ENCODE results near the gene SYNRG. TPM values are rescaled to one million over a fixed set of nuclear protein-coding genes. Genes with fewer than 3 reads are reported as not detected.

Gene SYNRG
- total RNA-seq, 6 experiments from 2014 or later, result 30.8 to 39.5 (median 36.1) TPM

DNA sequence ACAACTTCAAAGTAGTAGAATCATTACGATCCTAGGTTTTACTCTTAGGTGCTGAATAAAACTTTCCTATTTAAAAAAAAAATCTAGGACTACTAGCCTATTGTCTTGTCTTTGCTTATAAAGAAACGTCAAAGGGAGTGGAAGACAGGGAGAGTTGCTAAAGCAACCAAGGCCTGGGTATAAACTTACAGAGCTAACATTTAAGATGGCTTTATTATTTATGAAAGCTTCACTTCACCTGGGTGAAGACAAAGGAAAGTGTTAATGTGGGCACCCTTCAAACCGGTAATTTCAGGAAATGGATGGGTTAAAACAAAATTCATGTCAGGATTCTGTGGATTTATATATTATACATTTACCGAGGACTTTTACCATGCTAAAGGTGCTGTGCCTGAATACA, 117.1 kb downstream of the SYNRG start:
- H3K9me3 Mint-ChIP-seq, result peaks cover 9% of the 10 kb centered on the region
- no peak for DNase-seq
- peaks cover 5% of the 10 kb centered on the region for H3K27me3 Mint-ChIP-seq (ENCODE audit: insufficient read depth)
- H3K4me3 Mint-ChIP-seq, result peak overlapping the region; percentile 96
- peaks cover 38% of the 10 kb centered on the region for H3K36me3 Mint-ChIP-seq (ENCODE audit: low read depth)
- peak overlapping the region; percentile 95 for H3K27ac Mint-ChIP-seq
- TF ChIP-seq, protein P1, sequence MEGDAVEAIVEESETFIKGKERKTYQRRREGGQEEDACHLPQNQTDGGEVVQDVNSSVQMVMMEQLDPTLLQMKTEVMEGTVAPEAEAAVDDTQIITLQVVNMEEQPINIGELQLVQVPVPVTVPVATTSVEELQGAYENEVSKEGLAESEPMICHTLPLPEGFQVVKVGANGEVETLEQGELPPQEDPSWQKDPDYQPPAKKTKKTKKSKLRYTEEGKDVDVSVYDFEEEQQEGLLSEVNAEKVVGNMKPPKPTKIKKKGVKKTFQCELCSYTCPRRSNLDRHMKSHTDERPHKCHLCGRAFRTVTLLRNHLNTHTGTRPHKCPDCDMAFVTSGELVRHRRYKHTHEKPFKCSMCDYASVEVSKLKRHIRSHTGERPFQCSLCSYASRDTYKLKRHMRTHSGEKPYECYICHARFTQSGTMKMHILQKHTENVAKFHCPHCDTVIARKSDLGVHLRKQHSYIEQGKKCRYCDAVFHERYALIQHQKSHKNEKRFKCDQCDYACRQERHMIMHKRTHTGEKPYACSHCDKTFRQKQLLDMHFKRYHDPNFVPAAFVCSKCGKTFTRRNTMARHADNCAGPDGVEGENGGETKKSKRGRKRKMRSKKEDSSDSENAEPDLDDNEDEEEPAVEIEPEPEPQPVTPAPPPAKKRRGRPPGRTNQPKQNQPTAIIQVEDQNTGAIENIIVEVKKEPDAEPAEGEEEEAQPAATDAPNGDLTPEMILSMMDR (IDR thresholded peaks at IDR 0.05), result no peak
- peaks cover 65% of the 10 kb centered on the region for H3K4me1 Mint-ChIP-seq (ENCODE audit: low read depth)

DNA sequence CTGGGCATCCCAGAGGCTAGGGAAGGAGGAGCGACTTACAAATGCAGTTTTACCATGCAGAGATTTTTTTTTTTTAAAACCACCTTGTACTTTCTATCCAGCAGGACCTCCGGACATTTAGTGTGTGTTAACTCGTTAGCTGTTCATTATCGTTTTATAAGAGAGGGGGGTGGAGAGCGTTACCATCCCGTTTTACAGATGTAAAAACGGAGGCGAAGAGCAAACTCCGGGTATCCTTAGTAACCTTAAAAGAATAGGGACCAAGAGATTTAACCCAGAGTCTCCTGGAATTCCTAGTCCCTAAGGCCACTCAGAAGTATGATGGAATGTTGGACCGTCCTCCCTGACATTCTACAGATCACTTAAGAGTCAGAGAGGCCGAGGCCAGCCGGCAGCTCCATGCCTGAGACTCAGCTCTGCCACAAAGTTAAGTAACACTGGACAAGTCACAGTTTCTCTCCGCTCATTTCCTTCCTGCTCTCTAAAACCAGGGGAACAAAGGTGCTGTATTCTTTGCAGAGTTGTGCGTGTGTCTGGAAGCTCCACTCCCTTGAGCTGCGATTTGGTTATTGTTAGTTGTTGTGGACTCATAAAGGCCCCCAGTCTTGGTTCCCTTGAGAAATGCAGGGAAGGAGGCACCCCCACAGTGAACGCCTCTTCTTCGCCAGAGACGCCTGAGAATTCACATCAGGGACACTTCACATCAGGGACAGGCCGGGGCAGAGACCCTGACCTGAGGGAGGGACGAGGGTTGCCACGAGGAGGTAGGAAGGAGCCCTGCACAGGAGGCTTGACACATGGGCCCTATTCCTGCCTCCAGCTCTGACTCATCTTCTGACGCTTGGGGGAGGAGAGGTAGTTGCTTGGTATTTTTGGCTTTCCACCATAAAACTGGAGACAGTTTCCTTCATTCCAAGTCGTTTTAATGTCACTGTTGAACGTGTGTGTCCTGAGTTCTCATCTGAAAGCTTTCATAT, 118.3 kb downstream of the SYNRG start:
- DNase-seq, result peak; percentile 84
- H3K36me3 Mint-ChIP-seq (ENCODE audit: low read depth), result peaks cover 38% of the 10 kb centered on the region
- H3K4me3 Mint-ChIP-seq, result peak overlapping the region; percentile 96
- H3K27ac Mint-ChIP-seq, result peak overlapping the region; percentile 95
- TF ChIP-seq, protein P1 (IDR thresholded peaks at IDR 0.05), result no peak
- H3K4me1 Mint-ChIP-seq (ENCODE audit: low read depth), result peaks cover 77% of the 10 kb centered on the region
- H3K27me3 Mint-ChIP-seq (ENCODE audit: insufficient read depth), result peaks cover 5% of the 10 kb centered on the region
- H3K9me3 Mint-ChIP-seq, result peaks cover 9% of the 10 kb centered on the region

DNA sequence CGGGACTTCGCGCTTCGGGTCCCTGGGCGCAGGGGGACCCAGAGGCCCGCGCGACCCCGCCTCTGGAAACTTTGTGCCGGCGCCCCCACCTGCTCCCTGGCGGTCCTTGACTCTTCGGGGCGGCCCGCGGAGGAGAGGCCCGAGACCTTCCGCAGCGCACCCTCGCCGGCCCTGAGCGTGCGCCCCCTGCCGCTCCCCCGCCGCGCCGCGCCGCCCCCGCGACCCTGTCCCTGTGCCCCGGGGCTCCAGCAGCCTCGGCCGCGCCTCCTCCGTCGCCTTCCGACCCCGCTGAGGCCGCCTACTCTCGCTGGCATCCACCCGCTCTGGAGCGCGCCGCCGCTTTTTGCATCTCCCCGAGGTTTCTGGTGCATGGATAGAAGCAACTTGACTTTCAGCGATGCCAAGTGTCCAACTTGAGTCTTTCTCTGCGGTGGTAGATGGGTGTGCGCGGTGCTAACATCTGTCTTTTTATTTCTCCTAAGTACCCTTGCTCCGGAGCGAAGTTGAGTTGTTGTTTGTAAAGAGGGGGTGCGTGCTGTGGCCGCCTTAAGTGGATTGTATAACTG, 119.1 kb downstream of the SYNRG start:
- H3K36me3 Mint-ChIP-seq (ENCODE audit: low read depth), result peaks cover 38% of the 10 kb centered on the region
- DNase-seq, result peak; percentile 46
- H3K4me3 Mint-ChIP-seq, result peak overlapping the region; percentile 96
- H3K4me1 Mint-ChIP-seq (ENCODE audit: low read depth), result peaks cover 75% of the 10 kb centered on the region
- peak overlapping the region; percentile 95 for H3K27ac Mint-ChIP-seq
- peaks cover 9% of the 10 kb centered on the region for H3K9me3 Mint-ChIP-seq
- H3K27me3 Mint-ChIP-seq (ENCODE audit: insufficient read depth), result peaks cover 5% of the 10 kb centered on the region
- TF ChIP-seq, protein P1 (IDR thresholded peaks at IDR 0.05), result peak; percentile 75

DNA sequence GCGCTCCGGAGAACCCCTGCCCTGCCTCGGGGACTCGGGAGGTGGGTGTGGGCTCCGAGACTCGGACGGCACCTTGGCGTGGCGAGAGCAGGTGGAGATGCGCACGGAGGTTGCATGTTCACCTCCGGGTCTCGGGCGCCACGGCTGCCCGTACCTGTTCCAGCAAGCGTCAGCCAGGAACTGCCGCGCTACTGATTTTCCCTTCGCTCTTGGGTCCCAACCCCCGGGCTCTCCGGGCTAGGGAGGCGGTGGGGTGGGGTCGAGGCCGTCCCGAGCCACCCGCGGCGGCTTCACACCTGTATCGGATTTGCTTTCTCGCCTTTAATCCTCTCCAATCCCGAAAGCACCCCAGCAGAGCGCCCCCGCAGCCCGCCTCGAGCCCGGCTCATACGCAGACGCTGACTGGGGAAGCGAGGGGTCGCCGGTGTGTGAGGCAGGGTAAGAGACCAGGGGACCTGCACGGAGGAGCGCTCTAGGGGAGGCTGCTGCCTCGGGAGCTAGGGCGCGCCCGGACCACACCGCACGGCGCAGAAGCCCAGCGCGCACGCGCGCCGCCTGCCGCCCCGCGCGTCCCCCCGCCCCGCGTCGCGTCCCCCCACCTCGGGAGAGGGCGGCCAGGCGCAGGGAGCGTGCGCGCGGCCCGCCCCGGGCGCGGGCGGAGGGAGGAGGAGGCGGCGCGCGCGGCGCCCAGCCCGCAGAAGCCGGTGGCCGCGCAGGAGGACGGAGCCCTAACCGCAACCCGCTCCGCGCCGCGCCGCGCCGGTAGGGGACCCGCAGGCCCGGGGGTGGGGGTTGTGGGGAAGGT, 119.8 kb downstream of the SYNRG start, which contains the start of gene DUSP14:
Gene DUSP14 (plus strand): TSS at position 695 of the 805 bp plus-strand sequence. CDS start 22,382 bp downstream, outside the sequence.
- peaks cover 68% of the 10 kb centered on the region for H3K4me1 Mint-ChIP-seq (ENCODE audit: low read depth)
- DNase-seq, result peak; percentile 65
- peaks cover 9% of the 10 kb centered on the region for H3K9me3 Mint-ChIP-seq
- H3K36me3 Mint-ChIP-seq (ENCODE audit: low read depth), result peaks cover 33% of the 10 kb centered on the region
- H3K4me3 Mint-ChIP-seq, result peak within 1 kb of the TSS; percentile 96
- peaks cover 5% of the 10 kb centered on the region for H3K27me3 Mint-ChIP-seq (ENCODE audit: insufficient read depth)
- TF ChIP-seq, protein P1 (IDR thresholded peaks at IDR 0.05), result no peak
- peak within 1 kb of the TSS; percentile 95 for H3K27ac Mint-ChIP-seq

DNA sequence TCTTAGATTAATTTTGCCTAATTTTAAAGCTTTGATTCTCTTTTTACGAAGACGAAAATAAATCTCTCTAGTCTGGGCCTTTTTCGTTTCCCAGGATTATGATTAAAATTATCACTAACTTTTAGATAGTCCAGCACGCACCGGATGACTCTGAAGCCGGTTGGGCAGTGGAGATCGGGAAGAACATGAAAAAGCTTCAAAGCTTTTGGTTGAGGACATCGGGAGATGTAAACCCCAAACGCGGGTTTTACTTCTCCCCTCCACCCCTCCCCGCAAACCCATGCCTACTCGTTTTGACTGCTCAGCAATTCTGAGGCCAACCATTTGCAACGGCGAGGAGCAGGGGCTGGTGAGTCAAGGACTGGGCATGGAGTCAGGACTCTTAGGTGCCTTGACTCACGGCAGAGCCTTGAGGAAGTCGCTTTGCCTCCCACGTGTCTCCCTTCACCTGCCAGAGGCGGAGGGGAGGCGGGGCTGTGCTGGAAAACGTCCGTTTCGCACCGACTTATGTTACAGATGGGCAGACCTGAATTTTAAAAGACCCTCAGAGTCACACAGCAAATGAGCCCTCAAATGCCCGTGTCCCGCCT, 120.5 kb downstream of the SYNRG start:
- peaks cover 5% of the 10 kb centered on the region for H3K27me3 Mint-ChIP-seq (ENCODE audit: insufficient read depth)

More for the DNA sequence above, 120.5 kb downstream of the SYNRG start:
- peaks cover 9% of the 10 kb centered on the region for H3K9me3 Mint-ChIP-seq
- H3K27ac Mint-ChIP-seq, result peak overlapping the region; percentile 94
- peak; percentile 94 for DNase-seq
- TF ChIP-seq, protein P1 (IDR thresholded peaks at IDR 0.05), result no peak
- H3K4me1 Mint-ChIP-seq (ENCODE audit: low read depth), result peaks cover 65% of the 10 kb centered on the region
- peaks cover 33% of the 10 kb centered on the region for H3K36me3 Mint-ChIP-seq (ENCODE audit: low read depth)
- peak overlapping the region; percentile 95 for H3K4me3 Mint-ChIP-seq
